Measurements from ENCODE around the gene TCF7.

TCF7 gene

GRCh38 chr5:134082264-134082992, 32.1 kb upstream of the TCF7 start:
- Histone ChIP-seq H3K9me3 (ENCODE audit: control insufficient read depth, low read length) (no peaks in the 10 kb centered on the region), H3K27ac (ENCODE audit: low read depth, low read length, severe bottlenecking) (no peak overlapping the region), H3K36me3 (ENCODE audit: control insufficient read depth, insufficient read depth, low read length) (no peaks in the 10 kb centered on the region), H3K4me1 (ENCODE audit: control insufficient read depth, insufficient read depth, low read length, poor library complexity, severe bottlenecking) (no peaks in the 10 kb centered on the region), H3K4me3 (ENCODE audit: extremely low read depth, insufficient read depth, low read length, poor library complexity, severe bottlenecking) (no peak overlapping the region)
- WGBS, 2 experiments (ENCODE audit: insufficient coverage in 2 of 2), result 80% methylated on average over 1 of the region's 2 CpGs; no CpG with 5 or more reads in 1 of the 2 experiments

DNA sequence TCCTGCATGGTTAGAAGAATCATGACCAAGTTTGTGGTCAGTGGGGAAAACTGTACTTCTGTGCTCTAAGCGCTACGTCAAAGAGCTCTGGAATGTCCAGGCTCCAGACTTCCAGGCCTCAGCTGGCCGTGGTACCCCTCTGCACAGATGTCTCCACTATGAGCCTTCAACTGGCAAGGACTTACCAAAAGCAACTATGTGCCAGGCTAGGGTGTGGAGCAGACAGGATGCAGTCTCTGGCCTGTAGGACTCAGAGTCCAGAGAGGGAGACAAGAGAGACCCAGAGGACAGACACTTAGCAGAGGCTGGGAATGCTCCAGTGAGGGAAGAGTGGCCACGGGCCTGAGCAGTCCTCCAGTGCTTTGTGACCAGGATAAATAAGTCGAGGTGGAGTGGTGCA, 31.0 kb upstream of the TCF7 start:
- H3K27ac ChIP-seq (ENCODE audit: low read depth, low read length, severe bottlenecking), result no peak overlapping the region
- no peak overlapping the region for H3K4me3 ChIP-seq (ENCODE audit: extremely low read depth, insufficient read depth, low read length, poor library complexity, severe bottlenecking)
- no peaks in the 10 kb centered on the region for H3K4me1 ChIP-seq (ENCODE audit: control insufficient read depth, insufficient read depth, low read length, poor library complexity, severe bottlenecking)
- no peaks in the 10 kb centered on the region for H3K9me3 ChIP-seq (ENCODE audit: control insufficient read depth, low read length)
- H3K36me3 ChIP-seq (ENCODE audit: control insufficient read depth, insufficient read depth, low read length), result no peaks in the 10 kb centered on the region
- 67 to 73% methylated on average over 5 of the region's 5 CpGs for WGBS, 2 experiments (ENCODE audit: insufficient coverage in 2 of 2)

GRCh38 chr5:134084022-134084565, 30.4 kb upstream of the TCF7 start:
- no peak overlapping the region for H3K4me3 ChIP-seq (ENCODE audit: extremely low read depth, insufficient read depth, low read length, poor library complexity, severe bottlenecking)
- 88 to 100% methylated on average over 3 to 4 of the region's 5 CpGs for WGBS, 2 experiments (ENCODE audit: insufficient coverage in 2 of 2)
- no peak overlapping the region for H3K27ac ChIP-seq (ENCODE audit: low read depth, low read length, severe bottlenecking)

DNA sequence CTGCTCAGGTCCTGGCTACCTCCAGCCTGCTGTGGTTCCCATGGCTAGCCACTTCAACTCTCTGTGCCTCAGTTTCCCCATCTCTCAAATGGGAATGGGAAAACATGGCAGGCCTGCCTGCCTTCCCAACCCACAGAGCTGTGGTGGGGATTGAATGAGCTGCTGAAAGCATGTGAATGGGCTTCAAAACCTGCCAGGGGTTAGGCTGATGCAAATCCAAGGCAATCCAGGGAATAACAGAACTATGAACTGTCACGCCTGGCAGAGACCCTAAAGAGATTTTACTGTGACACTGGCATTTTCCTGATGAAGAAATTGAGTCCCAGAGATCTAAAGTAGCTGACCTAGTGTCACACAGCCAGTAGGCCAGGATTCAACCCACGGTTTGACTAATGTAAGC, 29.9 kb upstream of the TCF7 start:
- Histone ChIP-seq H3K36me3 (ENCODE audit: control insufficient read depth, insufficient read depth, low read length) (no peaks in the 10 kb centered on the region), H3K4me3 (ENCODE audit: extremely low read depth, insufficient read depth, low read length, poor library complexity, severe bottlenecking) (no peak overlapping the region), H3K9me3 (ENCODE audit: control insufficient read depth, low read length) (no peaks in the 10 kb centered on the region), H3K27ac (ENCODE audit: low read depth, low read length, severe bottlenecking) (no peak overlapping the region), H3K4me1 (ENCODE audit: control insufficient read depth, insufficient read depth, low read length, poor library complexity, severe bottlenecking) (no peaks in the 10 kb centered on the region)
- WGBS, 2 experiments (ENCODE audit: insufficient coverage in 2 of 2), result 50% methylated on average over 2 of the region's 2 CpGs

More at GRCh38 chr5:134084022-134084565, 30.4 kb upstream of the TCF7 start:
- no peaks in the 10 kb centered on the region for H3K4me1 ChIP-seq (ENCODE audit: control insufficient read depth, insufficient read depth, low read length, poor library complexity, severe bottlenecking)
- H3K36me3 ChIP-seq (ENCODE audit: control insufficient read depth, insufficient read depth, low read length), result no peaks in the 10 kb centered on the region
- H3K9me3 ChIP-seq (ENCODE audit: control insufficient read depth, low read length), result no peaks in the 10 kb centered on the region

DNA sequence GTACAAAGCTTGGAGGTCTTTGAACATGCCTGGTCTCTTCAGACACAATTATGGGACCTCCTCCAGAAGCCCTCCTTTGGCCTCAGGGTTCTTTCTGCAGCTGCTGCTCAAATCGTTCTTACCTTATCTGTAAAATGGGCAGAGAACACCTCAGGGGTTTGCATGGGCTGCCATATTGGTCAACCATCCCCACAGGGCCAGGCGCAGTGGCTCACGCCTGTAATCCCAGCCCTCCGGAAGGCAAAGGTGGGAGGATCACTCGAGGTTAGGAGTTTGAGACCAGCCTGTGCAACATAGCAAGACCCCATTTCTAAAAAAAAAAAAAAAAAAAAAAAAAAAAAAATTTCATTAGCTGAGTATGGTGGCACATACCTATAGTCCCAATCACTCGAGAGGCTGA, 29.1 kb upstream of the TCF7 start:
- Histone ChIP-seq H3K9me3 (ENCODE audit: control insufficient read depth, low read length) (no peaks in the 10 kb centered on the region), H3K36me3 (ENCODE audit: control insufficient read depth, insufficient read depth, low read length) (no peaks in the 10 kb centered on the region), H3K4me1 (ENCODE audit: control insufficient read depth, insufficient read depth, low read length, poor library complexity, severe bottlenecking) (no peaks in the 10 kb centered on the region), H3K27ac (ENCODE audit: low read depth, low read length, severe bottlenecking) (no peak overlapping the region), H3K4me3 (ENCODE audit: extremely low read depth, insufficient read depth, low read length, poor library complexity, severe bottlenecking) (no peak overlapping the region)
- WGBS, 2 experiments (ENCODE audit: insufficient coverage in 2 of 2), result 90 to 100% methylated on average over 2 of the region's 6 CpGs

DNA sequence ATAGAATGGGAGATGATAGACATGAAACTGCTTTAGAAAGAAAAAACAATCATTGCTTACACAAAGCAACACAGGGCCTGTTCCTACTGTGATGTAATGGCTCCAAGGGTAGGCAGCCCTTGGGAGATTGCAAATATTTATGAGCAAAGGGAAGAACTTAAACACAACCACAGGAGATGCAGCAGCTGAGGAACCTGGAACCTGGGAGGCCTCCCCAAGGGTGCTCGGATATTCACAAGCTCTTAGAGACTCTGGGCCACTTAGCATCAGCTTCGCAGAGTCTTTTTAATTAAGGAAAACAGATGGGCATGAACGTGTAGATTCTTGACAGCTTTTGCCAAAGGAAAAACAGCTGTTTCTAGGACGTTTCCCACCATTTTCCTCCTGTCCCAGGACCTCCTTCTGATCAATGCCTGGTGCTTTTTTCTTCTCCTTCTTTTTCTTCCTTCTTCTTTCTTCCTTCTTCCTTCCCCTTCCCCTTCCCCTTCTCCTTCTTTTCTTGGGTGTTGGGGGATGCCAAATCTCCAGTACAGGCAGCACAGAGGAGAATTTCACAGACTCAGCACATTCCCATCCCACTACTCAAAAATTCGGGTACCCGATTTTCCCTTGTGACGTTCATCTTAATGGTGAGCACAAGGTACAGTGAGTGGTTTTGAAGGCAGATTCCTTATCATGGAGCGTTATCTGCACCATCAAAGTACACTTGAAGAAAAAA, 28.1 kb upstream of the TCF7 start:
- no peaks in the 10 kb centered on the region for H3K9me3 ChIP-seq (ENCODE audit: control insufficient read depth, low read length)
- 88 to 89% methylated on average over 4 to 6 of the region's 8 CpGs for WGBS, 2 experiments (ENCODE audit: insufficient coverage in 2 of 2)

GRCh38 chr5:134086943-134087305, 27.6 kb upstream of the TCF7 start:
- H3K4me3 ChIP-seq (ENCODE audit: extremely low read depth, insufficient read depth, low read length, poor library complexity, severe bottlenecking), result no peak overlapping the region
- 93 to 96% methylated on average over 8 to 9 of the region's 12 CpGs for WGBS, 2 experiments (ENCODE audit: insufficient coverage in 2 of 2)
- H3K36me3 ChIP-seq (ENCODE audit: control insufficient read depth, insufficient read depth, low read length), result no peaks in the 10 kb centered on the region
- no peaks in the 10 kb centered on the region for H3K4me1 ChIP-seq (ENCODE audit: control insufficient read depth, insufficient read depth, low read length, poor library complexity, severe bottlenecking)
- H3K9me3 ChIP-seq (ENCODE audit: control insufficient read depth, low read length), result no peaks in the 10 kb centered on the region
- H3K27ac ChIP-seq (ENCODE audit: low read depth, low read length, severe bottlenecking), result no peak overlapping the region

More for the DNA sequence above, 28.1 kb upstream of the TCF7 start:
- Histone ChIP-seq H3K36me3 (ENCODE audit: control insufficient read depth, insufficient read depth, low read length) (no peaks in the 10 kb centered on the region), H3K4me3 (ENCODE audit: extremely low read depth, insufficient read depth, low read length, poor library complexity, severe bottlenecking) (no peak overlapping the region), H3K4me1 (ENCODE audit: control insufficient read depth, insufficient read depth, low read length, poor library complexity, severe bottlenecking) (no peaks in the 10 kb centered on the region), H3K27ac (ENCODE audit: low read depth, low read length, severe bottlenecking) (no peak overlapping the region)

DNA sequence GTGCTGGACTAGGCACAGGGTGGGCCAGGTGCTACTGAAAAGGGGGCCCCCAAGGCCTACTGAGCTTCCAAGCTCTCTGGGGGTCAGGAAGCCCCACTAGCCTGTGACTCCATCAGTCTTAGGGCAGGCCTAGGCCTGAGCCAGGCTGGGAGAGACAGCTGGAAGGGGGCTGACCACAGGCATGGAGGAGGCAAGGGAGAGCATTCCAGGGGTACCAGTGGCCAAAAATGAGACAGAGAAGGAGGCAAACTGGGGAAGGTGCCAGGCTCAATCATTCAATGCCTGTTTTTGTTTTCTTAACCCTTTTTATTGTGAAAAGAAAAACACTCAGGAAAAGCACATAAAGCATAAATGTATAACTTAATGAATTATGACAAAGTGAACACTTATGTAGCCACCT, 26.2 kb upstream of the TCF7 start:
- no peak overlapping the region for H3K27ac ChIP-seq (ENCODE audit: low read depth, low read length, severe bottlenecking)
- no peaks in the 10 kb centered on the region for H3K9me3 ChIP-seq (ENCODE audit: control insufficient read depth, low read length)
- H3K4me3 ChIP-seq (ENCODE audit: extremely low read depth, insufficient read depth, low read length, poor library complexity, severe bottlenecking), result no peak overlapping the region

GRCh38 chr5:134088994-134089560, 25.4 kb upstream of the TCF7 start:
- H3K9me3 ChIP-seq (ENCODE audit: control insufficient read depth, low read length), result no peaks in the 10 kb centered on the region
- H3K4me3 ChIP-seq (ENCODE audit: extremely low read depth, insufficient read depth, low read length, poor library complexity, severe bottlenecking), result no peak overlapping the region
- H3K27ac ChIP-seq (ENCODE audit: low read depth, low read length, severe bottlenecking), result no peak overlapping the region
- no peaks in the 10 kb centered on the region for H3K4me1 ChIP-seq (ENCODE audit: control insufficient read depth, insufficient read depth, low read length, poor library complexity, severe bottlenecking)
- WGBS, 2 experiments (ENCODE audit: insufficient coverage in 2 of 2), result 90 to 92% methylated on average over 5 of the region's 5 CpGs
- H3K36me3 ChIP-seq (ENCODE audit: control insufficient read depth, insufficient read depth, low read length), result no peaks in the 10 kb centered on the region

More for the DNA sequence above, 26.2 kb upstream of the TCF7 start:
- Histone ChIP-seq H3K4me1 (ENCODE audit: control insufficient read depth, insufficient read depth, low read length, poor library complexity, severe bottlenecking) (no peaks in the 10 kb centered on the region), H3K36me3 (ENCODE audit: control insufficient read depth, insufficient read depth, low read length) (no peaks in the 10 kb centered on the region)

GRCh38 chr5:134090522-134090921, 24.0 kb upstream of the TCF7 start:
- Histone ChIP-seq H3K9me3 (ENCODE audit: control insufficient read depth, low read length) (no peaks in the 10 kb centered on the region), H3K27ac (ENCODE audit: low read depth, low read length, severe bottlenecking) (no peak overlapping the region), H3K36me3 (ENCODE audit: control insufficient read depth, insufficient read depth, low read length) (no peaks in the 10 kb centered on the region), H3K4me1 (ENCODE audit: control insufficient read depth, insufficient read depth, low read length, poor library complexity, severe bottlenecking) (no peaks in the 10 kb centered on the region), H3K4me3 (ENCODE audit: extremely low read depth, insufficient read depth, low read length, poor library complexity, severe bottlenecking) (no peak overlapping the region)
- WGBS, 2 experiments (ENCODE audit: insufficient coverage in 2 of 2), result 86 to 100% methylated on average over 1 to 2 of the region's 5 CpGs
